WTC11 (cell line): Measurements from ENCODE around the gene LFNG. TPM values are rescaled to one million over a fixed set of nuclear protein-coding genes. Genes with fewer than 3 reads are reported as not detected.

ENCODE experiments used
- ATAC-seq: fragments of 200-7000 bp; cut with Tn5 transposase; 2 replicates; pipeline ENCODE4 v1.10.0; 2021; ENCODE audit warnings: mild to moderate bottlenecking, moderate library complexity
- CTCF ChIA-PET: fragments of 300-600 bp; sonication (Branson Sonifier 250); formaldehyde crosslinking; loops from one replicate; lab custom pipeline; 2021; ENCODE audit warnings: antibody characterized with exemption; lab: Charles Lee
- POLR2A ChIA-PET: fragments of 350-600 bp; sonication (Branson Sonifier 250); formaldehyde crosslinking; loops from one replicate; lab custom pipeline; 2021; ENCODE audit warnings: antibody characterized with exemption; lab: Charles Lee
- DNase-seq: peaks from one replicate; pipeline ENCODE4 v3.0.0; 2021; ENCODE audit warnings: low spot score
- H3K27ac Mint-ChIP-seq: 2 replicates; pipeline ENCODE4 v1.8.0; 2021; ENCODE audit warnings: mixed read lengths
- H3K27me3 Mint-ChIP-seq: 2 replicates; pipeline ENCODE4 v1.8.0; 2021; ENCODE audit warnings: low read depth, mild to moderate bottlenecking, moderate library complexity, mixed read lengths
- H3K36me3 Mint-ChIP-seq: 2 replicates; pipeline ENCODE4 v1.8.0; 2021; ENCODE audit warnings: mixed read lengths
- H3K4me1 Mint-ChIP-seq: 2 replicates; pipeline ENCODE4 v1.8.0; 2022; ENCODE audit warnings: mixed read lengths
- H3K4me3 Mint-ChIP-seq: 2 replicates; pipeline ENCODE4 v1.8.0; 2021; ENCODE audit warnings: mild to moderate bottlenecking, moderate library complexity, mixed read lengths
- H3K9me3 Mint-ChIP-seq: 2 replicates; pipeline ENCODE4 v1.8.0; 2021; ENCODE audit warnings: mixed read lengths
- EMX1 ChIP-seq: fragments of 250-450 bp; sonication (Bioruptor Pico); IDR thresholded peaks from 2 replicates; pipeline ENCODE4 v1.8.0; 2021; ENCODE audit warnings: mild to moderate bottlenecking
- GTF2I ChIP-seq: fragments of 250-450 bp; sonication (Bioruptor Pico); conservative IDR thresholded peaks from 2 replicates; pipeline ENCODE4 v1.4.0; 2021; ENCODE audit warnings: mild to moderate bottlenecking
- IRF2 ChIP-seq: sonication (generic); formaldehyde crosslinking; IDR thresholded peaks from 2 replicates; pipeline ENCODE4 v1.8.0; 2022; ENCODE audit warnings: low read depth, missing genetic modification reagents, borderline replicate concordance
- KAT7 ChIP-seq: sonication (generic); formaldehyde crosslinking; IDR thresholded peaks from 2 replicates; pipeline ENCODE4 v1.8.1; 2023; ENCODE audit warnings: missing genetic modification reagents, mild to moderate bottlenecking, borderline replicate concordance
- MXD4 ChIP-seq: fragments of 250-450 bp; sonication (Bioruptor Pico); IDR thresholded peaks from 2 replicates; pipeline ENCODE4 v1.8.0; 2021; ENCODE audit warnings: mild to moderate bottlenecking, moderate library complexity, borderline replicate concordance
- NFATC4 ChIP-seq: fragments of 250-450 bp; sonication (Bioruptor Pico); IDR thresholded peaks from 2 replicates; pipeline ENCODE4 v1.9.0; 2021; ENCODE audit warnings: mild to moderate bottlenecking
- NFE2L1 ChIP-seq: sonication (generic); formaldehyde crosslinking; IDR thresholded peaks from 2 replicates; pipeline ENCODE4 v1.8.1; 2023; ENCODE audit warnings: missing genetic modification reagents
- SP1 ChIP-seq: sonication (generic); formaldehyde crosslinking; conservative IDR thresholded peaks from 2 replicates; pipeline ENCODE4 v1.8.1; 2022; ENCODE audit warnings: missing genetic modification reagents
- TEAD1 ChIP-seq: sonication (generic); formaldehyde crosslinking; IDR thresholded peaks from 2 replicates; pipeline ENCODE4 v1.8.0; 2022; ENCODE audit warnings: mild to moderate bottlenecking, missing genetic modification reagents
- ZBTB21 ChIP-seq: sonication (generic); formaldehyde crosslinking; IDR thresholded peaks from 2 replicates; pipeline ENCODE4 v1.8.1; 2023; ENCODE audit warnings: mild to moderate bottlenecking, missing genetic modification reagents, borderline replicate concordance
- ZNF138 ChIP-seq: sonication (generic); formaldehyde crosslinking; conservative IDR thresholded peaks from 2 replicates; pipeline ENCODE4 v1.8.1; 2022; ENCODE audit warnings: mild to moderate bottlenecking, moderate library complexity, missing genetic modification reagents
- ZNF219 ChIP-seq: sonication (generic); formaldehyde crosslinking; IDR thresholded peaks from 2 replicates; pipeline ENCODE4 v1.8.0; 2023; ENCODE audit warnings: missing genetic modification reagents, mild to moderate bottlenecking, borderline replicate concordance
- ZNF263 ChIP-seq: sonication (generic); formaldehyde crosslinking; IDR thresholded peaks from 2 replicates; pipeline ENCODE4 v1.8.1; 2022; ENCODE audit warnings: low read depth, mild to moderate bottlenecking, moderate library complexity, missing genetic modification reagents
- total RNA-seq: library from RNA; stranded (reverse); gene quantifications from 3 replicates; pipeline ENCODE4 v1.2.3, GENCODE V29; 2021
- TF ChIP-seq, protein P1 (sequence below): fragments of 250-450 bp; sonication (Bioruptor Pico); IDR thresholded peaks from 2 replicates; pipeline ENCODE4 v2.1.2; 2022; ENCODE audit warnings: mild to moderate bottlenecking, moderate library complexity
- TF ChIP-seq, protein P2 (sequence below): sonication (generic); formaldehyde crosslinking; IDR thresholded peaks from 2 replicates; pipeline ENCODE4 v1.8.1; 2023; ENCODE audit warnings: mild to moderate bottlenecking, missing genetic modification reagents
- TF ChIP-seq, protein P3 (sequence below): sonication (generic); formaldehyde crosslinking; IDR thresholded peaks from 2 replicates; pipeline ENCODE4 v1.8.0; 2022; ENCODE audit warnings: mild to moderate bottlenecking, missing genetic modification reagents
- TF ChIP-seq, protein P4 (sequence below): sonication (generic); formaldehyde crosslinking; IDR thresholded peaks from 2 replicates; pipeline ENCODE4 v1.8.1; 2023; ENCODE audit warnings: mild to moderate bottlenecking, missing genetic modification reagents

Gene LFNG
- total RNA-seq, 1 experiment from 2014 or later = 29.4 TPM

DNA sequence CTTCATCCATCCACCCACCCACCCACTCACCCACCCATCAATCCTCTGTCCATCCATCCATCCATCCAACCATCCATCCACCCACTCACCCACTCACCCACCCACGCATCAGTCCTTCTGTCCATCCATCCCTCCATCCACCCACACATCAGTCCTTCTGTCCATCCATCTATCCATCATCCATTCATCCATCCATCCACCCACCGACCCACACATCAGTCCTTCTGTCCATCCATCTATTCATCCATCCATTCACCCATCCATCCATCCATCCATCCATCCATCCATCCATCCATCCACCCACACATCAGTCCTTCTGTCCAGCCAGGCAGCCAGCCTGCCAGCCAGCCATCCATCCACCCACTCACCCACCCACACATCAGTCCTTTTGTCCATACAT, 27.5 kb upstream of the LFNG start:
- no peak for DNase-seq
- TF ChIP-seq, protein P1, sequence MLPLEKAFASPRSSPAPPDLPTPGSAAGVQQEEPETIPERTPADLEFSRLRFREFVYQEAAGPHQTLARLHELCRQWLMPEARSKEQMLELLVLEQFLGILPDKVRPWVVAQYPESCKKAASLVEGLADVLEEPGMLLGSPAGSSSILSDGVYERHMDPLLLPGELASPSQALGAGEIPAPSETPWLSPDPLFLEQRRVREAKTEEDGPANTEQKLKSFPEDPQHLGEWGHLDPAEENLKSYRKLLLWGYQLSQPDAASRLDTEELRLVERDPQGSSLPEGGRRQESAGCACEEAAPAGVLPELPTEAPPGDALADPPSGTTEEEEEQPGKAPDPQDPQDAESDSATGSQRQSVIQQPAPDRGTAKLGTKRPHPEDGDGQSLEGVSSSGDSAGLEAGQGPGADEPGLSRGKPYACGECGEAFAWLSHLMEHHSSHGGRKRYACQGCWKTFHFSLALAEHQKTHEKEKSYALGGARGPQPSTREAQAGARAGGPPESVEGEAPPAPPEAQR (CRISPR knock-in tag) = no peak
- TF ChIP-seq ZNF219 (CRISPR knock-in tag) (no peak), SP1 (CRISPR knock-in tag) (no peak), ZNF263 (no peak), ZBTB21 (no peak), ZNF138 (CRISPR knock-in tag) (no peak), EMX1 (CRISPR knock-in tag) (no peak), TEAD1 (CRISPR knock-in tag) (no peak), NFE2L1 (no peak), MXD4 (CRISPR knock-in tag) (no peak), NFATC4 (no peak)
- TF ChIP-seq, protein P2, sequence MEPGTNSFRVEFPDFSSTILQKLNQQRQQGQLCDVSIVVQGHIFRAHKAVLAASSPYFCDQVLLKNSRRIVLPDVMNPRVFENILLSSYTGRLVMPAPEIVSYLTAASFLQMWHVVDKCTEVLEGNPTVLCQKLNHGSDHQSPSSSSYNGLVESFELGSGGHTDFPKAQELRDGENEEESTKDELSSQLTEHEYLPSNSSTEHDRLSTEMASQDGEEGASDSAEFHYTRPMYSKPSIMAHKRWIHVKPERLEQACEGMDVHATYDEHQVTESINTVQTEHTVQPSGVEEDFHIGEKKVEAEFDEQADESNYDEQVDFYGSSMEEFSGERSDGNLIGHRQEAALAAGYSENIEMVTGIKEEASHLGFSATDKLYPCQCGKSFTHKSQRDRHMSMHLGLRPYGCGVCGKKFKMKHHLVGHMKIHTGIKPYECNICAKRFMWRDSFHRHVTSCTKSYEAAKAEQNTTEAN (CRISPR knock-in tag) = no peak
- TF ChIP-seq, all 79 proteins: peak for 0
- Mint-ChIP-seq H3K27me3 (no peaks in the 10 kb centered on the region), H3K27ac (no peak overlapping the region), H3K4me3 (no peak overlapping the region), H3K9me3 (peaks cover 9% of the 10 kb centered on the region), H3K36me3 (no peaks in the 10 kb centered on the region), H3K4me1 (peaks cover 14% of the 10 kb centered on the region; the same call in 1 of the 2 replicates)
- POLR2A ChIA-PET = no interaction called here
- no peak for ATAC-seq
- CTCF ChIA-PET = no interaction called here

DNA sequence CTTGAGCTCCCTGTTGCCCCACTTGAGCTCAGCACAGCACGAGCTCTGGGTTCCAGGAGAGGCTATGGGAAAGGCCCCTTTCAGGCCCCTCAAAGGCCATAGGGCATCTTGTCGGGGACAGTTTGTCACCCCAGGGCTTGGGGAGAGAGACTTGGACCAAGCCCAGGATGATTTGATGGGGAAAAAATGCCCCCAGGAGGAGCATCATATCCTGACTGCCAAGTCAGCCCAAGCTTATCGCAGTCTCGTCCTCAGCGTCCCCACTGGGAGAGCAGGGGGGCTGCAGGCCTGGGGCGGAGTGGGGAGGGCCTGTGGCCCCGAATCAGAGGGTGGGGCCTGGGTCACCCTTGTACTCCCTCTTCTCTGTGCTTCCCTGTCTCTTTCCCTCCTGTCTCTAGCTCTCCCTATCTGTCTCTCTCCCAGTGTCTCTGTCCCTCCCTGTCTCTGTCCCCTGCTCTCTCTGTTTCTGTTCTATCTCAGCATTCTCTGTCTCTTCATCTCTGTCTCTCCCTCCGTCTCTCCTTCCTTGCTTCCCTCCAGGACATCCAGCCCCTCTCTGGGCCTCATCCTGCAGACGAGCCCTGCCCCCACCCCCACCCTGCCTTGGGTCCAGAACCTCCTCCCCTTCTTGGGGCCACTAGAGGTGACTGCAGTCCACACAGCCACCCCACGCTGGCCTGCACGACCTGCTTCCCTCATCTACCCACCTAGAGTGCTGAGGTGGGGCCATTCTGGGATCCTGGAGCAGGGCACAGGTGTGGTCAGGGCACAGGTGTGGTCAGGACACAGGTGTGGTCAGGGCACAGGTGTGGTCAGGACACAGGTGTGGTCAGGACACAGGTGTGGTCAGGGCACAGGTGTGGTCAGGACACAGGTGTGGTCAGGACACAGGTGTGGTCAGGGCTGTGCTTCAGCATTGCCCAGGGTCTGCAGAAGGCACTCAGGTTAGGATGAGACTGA, 26.1 kb upstream of the LFNG start:
- ATAC-seq = no peak

More for the DNA sequence above, 26.1 kb upstream of the LFNG start:
- CTCF ChIA-PET = interaction anchor here (0.7 to 0.8 kb wide), 2 partner anchors 25 to 42 kb away, joined by 3 to 6 read pairs; no protein-coding TSS in a partner anchor
- Mint-ChIP-seq H3K36me3 (no peaks in the 10 kb centered on the region), H3K4me3 (no peak overlapping the region), H3K9me3 (peaks cover 9% of the 10 kb centered on the region), H3K4me1 (peaks cover 23% of the 10 kb centered on the region), H3K27ac (no peak overlapping the region), H3K27me3 (no peaks in the 10 kb centered on the region)
- no peak for DNase-seq
- POLR2A ChIA-PET = interaction anchor here (0.5 kb wide), 1 partner anchor 52 kb away, joined by 4 read pairs; no protein-coding TSS in a partner anchor
- no peak for TF ChIP-seq GTF2I (CRISPR knock-in tag)
- TF ChIP-seq NFATC4 = no peak
- TF ChIP-seq KAT7 (CRISPR knock-in tag) = no peak
- no peak for TF ChIP-seq IRF2
- TF ChIP-seq, protein P3, sequence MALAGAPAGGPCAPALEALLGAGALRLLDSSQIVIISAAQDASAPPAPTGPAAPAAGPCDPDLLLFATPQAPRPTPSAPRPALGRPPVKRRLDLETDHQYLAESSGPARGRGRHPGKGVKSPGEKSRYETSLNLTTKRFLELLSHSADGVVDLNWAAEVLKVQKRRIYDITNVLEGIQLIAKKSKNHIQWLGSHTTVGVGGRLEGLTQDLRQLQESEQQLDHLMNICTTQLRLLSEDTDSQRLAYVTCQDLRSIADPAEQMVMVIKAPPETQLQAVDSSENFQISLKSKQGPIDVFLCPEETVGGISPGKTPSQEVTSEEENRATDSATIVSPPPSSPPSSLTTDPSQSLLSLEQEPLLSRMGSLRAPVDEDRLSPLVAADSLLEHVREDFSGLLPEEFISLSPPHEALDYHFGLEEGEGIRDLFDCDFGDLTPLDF (CRISPR knock-in tag) = no peak
- TF ChIP-seq, protein P4, sequence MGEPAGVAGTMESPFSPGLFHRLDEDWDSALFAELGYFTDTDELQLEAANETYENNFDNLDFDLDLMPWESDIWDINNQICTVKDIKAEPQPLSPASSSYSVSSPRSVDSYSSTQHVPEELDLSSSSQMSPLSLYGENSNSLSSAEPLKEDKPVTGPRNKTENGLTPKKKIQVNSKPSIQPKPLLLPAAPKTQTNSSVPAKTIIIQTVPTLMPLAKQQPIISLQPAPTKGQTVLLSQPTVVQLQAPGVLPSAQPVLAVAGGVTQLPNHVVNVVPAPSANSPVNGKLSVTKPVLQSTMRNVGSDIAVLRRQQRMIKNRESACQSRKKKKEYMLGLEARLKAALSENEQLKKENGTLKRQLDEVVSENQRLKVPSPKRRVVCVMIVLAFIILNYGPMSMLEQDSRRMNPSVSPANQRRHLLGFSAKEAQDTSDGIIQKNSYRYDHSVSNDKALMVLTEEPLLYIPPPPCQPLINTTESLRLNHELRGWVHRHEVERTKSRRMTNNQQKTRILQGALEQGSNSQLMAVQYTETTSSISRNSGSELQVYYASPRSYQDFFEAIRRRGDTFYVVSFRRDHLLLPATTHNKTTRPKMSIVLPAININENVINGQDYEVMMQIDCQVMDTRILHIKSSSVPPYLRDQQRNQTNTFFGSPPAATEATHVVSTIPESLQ (CRISPR knock-in tag) = no peak
- TF ChIP-seq, all 79 proteins: peak for 0
